ENCODE measurements around the gene MRPS27.

MRPS27 gene

DNA sequence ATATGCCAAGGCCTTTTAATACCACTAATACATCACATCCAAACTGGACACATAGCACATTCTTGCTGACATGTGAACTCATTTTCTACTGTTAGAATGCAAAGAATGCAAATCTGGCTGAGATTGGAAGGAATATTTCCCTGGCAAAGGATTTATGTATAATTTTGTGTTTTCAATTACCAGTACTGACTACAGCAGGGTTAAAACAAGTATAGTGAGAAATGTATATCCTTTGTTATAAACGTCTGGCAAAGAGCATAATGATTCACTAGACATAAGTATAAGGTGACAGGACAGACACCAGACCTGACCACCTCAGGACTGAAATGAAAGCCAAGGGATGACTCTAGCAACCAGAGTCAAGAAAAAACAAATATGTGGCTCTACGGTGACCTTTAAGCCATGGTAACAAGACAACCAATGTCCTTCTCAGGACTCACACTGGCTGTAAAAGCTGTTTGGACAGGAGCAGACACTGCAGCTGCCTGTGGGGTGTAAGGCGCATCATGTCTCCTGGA is 95.0 kb downstream of the MRPS27 start:
- Histone ChIP-seq H3K36me3 (ENCODE audit: insufficient read depth, low read length) (peaks cover 82% of the 10 kb centered on the region), H3K4me3 (no peak overlapping the region), H3K27ac (no peak overlapping the region), H3K9ac (ENCODE audit: insufficient read length) (no peak overlapping the region), H3K9me3 (ENCODE audit: low read depth, low read length) (no peaks in the 10 kb centered on the region)
- no peak for TF ChIP-seq FOXP2 (optimal IDR thresholded peaks at IDR 0.05; ENCODE audit: control extremely low read depth, extremely low read length, insufficient read depth)
- TF ChIP-seq POLR2AphosphoS5 (IDR thresholded peaks at IDR 0.05; ENCODE audit: borderline replicate concordance, low read depth, low read length) = no peak
- no peak for TF ChIP-seq EZH2 (IDR thresholded peaks at IDR 0.05)
- no peak for DNase-seq (ENCODE audit: low read depth, low spot score)

GRCh38 chr5:72223371-72223770 is 96.7 kb downstream of the MRPS27 start:
- Histone ChIP-seq H3K9ac (ENCODE audit: insufficient read length) (no peak overlapping the region), H3K9me3 (ENCODE audit: low read depth, low read length) (no peaks in the 10 kb centered on the region), H3K27ac (no peak overlapping the region), H3K4me3 (no peak overlapping the region), H3K36me3 (ENCODE audit: insufficient read depth, low read length) (peaks cover 98% of the 10 kb centered on the region)
- TF ChIP-seq POLR2AphosphoS5 (IDR thresholded peaks at IDR 0.05; ENCODE audit: borderline replicate concordance, low read depth, low read length) = no peak
- no peak for TF ChIP-seq FOXP2 (optimal IDR thresholded peaks at IDR 0.05; ENCODE audit: control extremely low read depth, extremely low read length, insufficient read depth)
- no peak for TF ChIP-seq EZH2 (IDR thresholded peaks at IDR 0.05)
- no peak for DNase-seq (ENCODE audit: low read depth, low spot score)

- Histone ChIP-seq H3K4me3 (no peak overlapping the region), H3K36me3 (ENCODE audit: insufficient read depth, low read length) (peaks cover 100% of the 10 kb centered on the region), H3K9me3 (ENCODE audit: low read depth, low read length) (no peaks in the 10 kb centered on the region), H3K9ac (ENCODE audit: insufficient read length) (no peak overlapping the region), H3K27ac (no peak overlapping the region)
- DNase-seq (ENCODE audit: low read depth, low spot score) = no peak
- TF ChIP-seq EZH2 (IDR thresholded peaks at IDR 0.05) (no peak), POLR2AphosphoS5 (IDR thresholded peaks at IDR 0.05; ENCODE audit: borderline replicate concordance, low read depth, low read length) (no peak), FOXP2 (optimal IDR thresholded peaks at IDR 0.05; ENCODE audit: control extremely low read depth, extremely low read length, insufficient read depth) (no peak)
Observed at GRCh38 chr5:72222521-72222920, 97.5 kb downstream of the MRPS27 start.

- no peaks in the 10 kb centered on the region for H3K9me3 ChIP-seq (ENCODE audit: low read depth, low read length)
- H3K9ac ChIP-seq (ENCODE audit: insufficient read length) = no peak overlapping the region
- no peak overlapping the region for H3K4me3 ChIP-seq
- H3K27ac ChIP-seq = no peak overlapping the region
- no peak for TF ChIP-seq FOXP2 (optimal IDR thresholded peaks at IDR 0.05; ENCODE audit: control extremely low read depth, extremely low read length, insufficient read depth)
- no peak for TF ChIP-seq EZH2 (IDR thresholded peaks at IDR 0.05)
- TF ChIP-seq POLR2AphosphoS5 (IDR thresholded peaks at IDR 0.05; ENCODE audit: borderline replicate concordance, low read depth, low read length) = no peak
- peaks cover 99% of the 10 kb centered on the region for H3K36me3 ChIP-seq (ENCODE audit: insufficient read depth, low read length)
- DNase-seq (ENCODE audit: low read depth, low spot score) = no peak
Observed at GRCh38 chr5:72221541-72221940, 98.5 kb downstream of the MRPS27 start.

DNA sequence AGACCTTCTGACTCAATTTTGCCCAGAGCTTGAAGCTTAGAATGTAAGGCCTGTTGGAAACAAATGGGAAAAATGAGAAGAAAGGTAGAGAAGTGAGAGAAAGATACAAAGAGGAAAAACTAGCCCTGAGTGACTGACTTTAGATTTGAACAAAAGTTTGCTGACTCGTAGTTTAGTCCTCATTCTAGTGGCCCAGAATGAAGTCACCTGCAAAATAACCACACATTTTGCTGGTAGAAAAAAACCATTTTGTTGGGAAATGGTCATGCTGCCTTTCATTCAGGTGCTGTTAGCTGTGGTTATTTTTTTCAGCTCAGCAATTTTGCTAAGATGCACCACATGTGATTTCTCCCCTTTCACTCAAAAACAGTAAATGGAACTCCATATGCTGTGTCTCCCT is 98.9 kb downstream of the MRPS27 start:
- Histone ChIP-seq H3K4me3 (no peak overlapping the region), H3K36me3 (ENCODE audit: insufficient read depth, low read length) (peaks cover 96% of the 10 kb centered on the region), H3K9ac (ENCODE audit: insufficient read length) (no peak overlapping the region), H3K9me3 (ENCODE audit: low read depth, low read length) (no peaks in the 10 kb centered on the region), H3K27ac (no peak overlapping the region)
- TF ChIP-seq POLR2AphosphoS5 (IDR thresholded peaks at IDR 0.05; ENCODE audit: borderline replicate concordance, low read depth, low read length) = no peak
- DNase-seq (ENCODE audit: low read depth, low spot score) = no peak

DNA sequence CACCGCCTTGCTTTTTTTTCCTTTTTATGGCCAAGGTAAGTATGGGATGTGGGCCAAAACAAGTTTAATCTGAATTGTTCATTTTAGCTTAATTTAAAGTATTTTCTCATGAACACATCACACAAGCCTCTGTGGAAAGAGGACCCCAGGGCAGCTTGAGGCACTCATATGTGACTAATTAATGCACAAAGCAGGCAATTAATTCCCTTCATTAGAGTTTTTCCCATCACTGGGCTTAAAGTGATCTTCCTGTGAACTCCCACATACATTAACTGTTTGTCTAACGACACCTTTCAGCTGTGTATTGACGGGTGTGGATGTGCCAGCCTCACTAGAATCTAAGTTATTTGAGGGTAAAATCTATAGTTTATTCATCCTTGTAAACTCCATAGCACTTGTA is 103.3 kb downstream of the MRPS27 start:
- Histone ChIP-seq H3K4me3 (no peak overlapping the region), H3K36me3 (ENCODE audit: insufficient read depth, low read length) (peaks cover 62% of the 10 kb centered on the region), H3K9me3 (ENCODE audit: low read depth, low read length) (no peaks in the 10 kb centered on the region), H3K27ac (no peak overlapping the region), H3K9ac (ENCODE audit: insufficient read length) (no peak overlapping the region)
- DNase-seq (ENCODE audit: low read depth, low spot score) = no peak
- TF ChIP-seq FOXP2 (optimal IDR thresholded peaks at IDR 0.05; ENCODE audit: control extremely low read depth, extremely low read length, insufficient read depth) (no peak), POLR2AphosphoS5 (IDR thresholded peaks at IDR 0.05; ENCODE audit: borderline replicate concordance, low read depth, low read length) (no peak), EZH2 (IDR thresholded peaks at IDR 0.05) (no peak)

- DNase-seq (ENCODE audit: low read depth, low spot score) = no peak
- Histone ChIP-seq H3K9me3 (ENCODE audit: low read depth, low read length) (no peaks in the 10 kb centered on the region), H3K36me3 (ENCODE audit: insufficient read depth, low read length) (peaks cover 36% of the 10 kb centered on the region), H3K27ac (no peak overlapping the region), H3K4me3 (no peak overlapping the region), H3K9ac (ENCODE audit: insufficient read length) (no peak overlapping the region)
- no peak for TF ChIP-seq EZH2 (IDR thresholded peaks at IDR 0.05)
- TF ChIP-seq FOXP2 (optimal IDR thresholded peaks at IDR 0.05; ENCODE audit: control extremely low read depth, extremely low read length, insufficient read depth) = no peak
- TF ChIP-seq POLR2AphosphoS5 (IDR thresholded peaks at IDR 0.05; ENCODE audit: borderline replicate concordance, low read depth, low read length) = no peak
Observed at GRCh38 chr5:72214168-72214567, 105.9 kb downstream of the MRPS27 start.

DNA sequence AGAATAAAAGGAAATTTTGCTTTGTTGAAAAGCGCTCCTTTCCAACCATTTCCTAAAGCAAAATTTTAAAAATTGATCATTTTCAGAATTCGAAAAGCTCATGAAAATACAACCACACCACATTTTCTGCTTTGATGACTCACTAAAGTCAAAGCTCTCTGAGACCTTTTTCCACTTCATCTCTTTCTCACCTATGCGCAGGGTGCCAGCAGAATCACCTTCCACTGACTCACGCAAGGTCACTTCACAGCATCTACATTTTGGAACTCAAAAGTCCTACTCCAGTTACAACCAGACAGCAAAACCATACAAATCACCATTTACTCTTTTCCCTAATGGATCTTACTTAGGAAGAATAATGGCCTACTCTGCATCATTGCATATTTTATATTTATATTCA is 106.6 kb downstream of the MRPS27 start:
- TF ChIP-seq POLR2AphosphoS5 (IDR thresholded peaks at IDR 0.05; ENCODE audit: borderline replicate concordance, low read depth, low read length) = no peak
- no peak for TF ChIP-seq FOXP2 (optimal IDR thresholded peaks at IDR 0.05; ENCODE audit: control extremely low read depth, extremely low read length, insufficient read depth)
- no peak for TF ChIP-seq EZH2 (IDR thresholded peaks at IDR 0.05)
- H3K36me3 ChIP-seq (ENCODE audit: insufficient read depth, low read length) = peaks cover 29% of the 10 kb centered on the region
- H3K9ac ChIP-seq (ENCODE audit: insufficient read length) = no peak overlapping the region
- H3K4me3 ChIP-seq = no peak overlapping the region
- no peaks in the 10 kb centered on the region for H3K9me3 ChIP-seq (ENCODE audit: low read depth, low read length)
- no peak for DNase-seq (ENCODE audit: low read depth, low spot score)
- H3K27ac ChIP-seq = no peak overlapping the region

DNA sequence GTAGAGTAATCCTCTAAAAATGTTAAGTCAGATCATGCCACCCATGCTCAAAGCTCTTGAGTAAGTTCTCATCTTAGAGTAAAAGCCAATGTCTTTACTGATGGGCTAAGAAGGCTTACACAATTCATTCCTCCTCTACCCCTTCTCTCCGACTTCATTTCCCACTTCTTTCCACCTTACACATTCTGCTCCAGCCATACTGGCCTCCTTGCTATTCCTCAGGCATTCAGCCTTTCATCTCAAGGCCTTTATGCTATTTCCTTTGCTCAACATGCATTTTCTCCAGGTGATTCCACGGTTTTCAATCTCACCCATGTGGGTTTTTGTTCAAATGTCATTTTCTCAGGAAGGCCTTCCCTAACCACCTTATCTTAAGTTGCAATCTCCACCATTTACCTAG is 107.9 kb downstream of the MRPS27 start:
- DNase-seq (ENCODE audit: low read depth, low spot score) = no peak
- Histone ChIP-seq H3K4me3 (no peak overlapping the region), H3K36me3 (ENCODE audit: insufficient read depth, low read length) (peaks cover 16% of the 10 kb centered on the region; the same call in 1 of the 2 replicates), H3K9ac (ENCODE audit: insufficient read length) (no peak overlapping the region), H3K27ac (no peak overlapping the region), H3K9me3 (ENCODE audit: low read depth, low read length) (no peaks in the 10 kb centered on the region)
- TF ChIP-seq EZH2 (IDR thresholded peaks at IDR 0.05) (no peak), POLR2AphosphoS5 (IDR thresholded peaks at IDR 0.05; ENCODE audit: borderline replicate concordance, low read depth, low read length) (no peak), FOXP2 (optimal IDR thresholded peaks at IDR 0.05; ENCODE audit: control extremely low read depth, extremely low read length, insufficient read depth) (no peak)
